ENCODE measurements around the gene LYPD6B.

Gene LYPD6B

DNA sequence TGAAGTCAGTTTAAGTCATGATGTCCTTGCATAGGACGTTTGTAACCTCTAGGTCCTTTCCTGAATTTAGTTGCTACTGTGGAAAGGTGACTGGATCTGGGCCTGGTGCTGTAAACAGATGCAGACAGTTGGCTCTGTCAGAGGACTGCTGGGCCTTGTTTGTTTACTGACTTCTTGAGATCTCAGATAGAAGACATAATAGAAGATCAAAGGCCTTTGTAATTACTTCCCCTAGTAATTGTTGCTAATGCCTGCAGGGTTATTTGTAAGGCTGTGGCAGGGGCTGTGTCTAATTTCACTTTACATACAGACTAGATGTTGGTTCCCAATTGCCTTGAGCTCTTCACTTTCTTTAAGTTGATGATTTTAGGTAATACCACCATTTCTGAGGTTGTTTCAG is 42.5 kb downstream of the LYPD6B start:
- DNase-seq, result no peak

DNA sequence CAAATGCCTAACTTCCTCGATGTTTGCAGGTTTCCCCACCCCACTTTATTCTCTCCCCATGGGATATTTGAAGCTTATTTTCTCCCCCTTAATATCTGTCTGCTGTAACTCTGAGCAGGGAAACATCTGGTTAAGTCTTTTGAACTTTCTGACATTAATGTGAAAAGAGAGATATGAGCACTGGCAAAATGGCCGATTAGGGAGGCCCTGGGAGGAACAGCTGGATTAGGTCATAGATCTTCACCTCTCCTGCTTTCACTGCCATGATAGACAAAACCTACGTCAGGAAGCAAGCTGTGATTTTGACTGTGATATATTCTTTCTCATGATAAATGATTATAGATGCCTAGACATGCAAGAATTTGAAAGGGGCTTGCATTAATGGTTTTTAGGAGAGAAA is 43.6 kb downstream of the LYPD6B start:
- DNase-seq, result no peak

DNA sequence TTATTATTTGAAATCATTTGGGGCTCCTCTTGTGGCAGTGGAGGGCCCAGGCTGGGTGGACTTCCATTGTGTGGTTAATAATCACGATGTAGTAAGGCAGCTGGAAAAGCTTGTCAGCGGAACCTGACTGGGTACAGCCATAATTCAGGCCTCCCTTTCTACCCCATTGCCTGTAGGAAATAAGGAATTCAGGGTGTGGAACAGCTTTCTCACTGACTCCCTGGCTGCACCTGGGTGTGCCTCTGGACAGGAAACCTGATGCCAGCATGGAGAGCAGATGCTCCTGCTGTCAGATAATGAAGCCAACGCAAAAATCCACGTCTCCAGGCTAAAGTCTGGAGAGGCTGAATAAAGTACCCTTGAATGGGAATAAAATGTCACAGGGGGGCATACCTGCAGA is 44.2 kb downstream of the LYPD6B start:
- DNase-seq, result peak; percentile 16

DNA sequence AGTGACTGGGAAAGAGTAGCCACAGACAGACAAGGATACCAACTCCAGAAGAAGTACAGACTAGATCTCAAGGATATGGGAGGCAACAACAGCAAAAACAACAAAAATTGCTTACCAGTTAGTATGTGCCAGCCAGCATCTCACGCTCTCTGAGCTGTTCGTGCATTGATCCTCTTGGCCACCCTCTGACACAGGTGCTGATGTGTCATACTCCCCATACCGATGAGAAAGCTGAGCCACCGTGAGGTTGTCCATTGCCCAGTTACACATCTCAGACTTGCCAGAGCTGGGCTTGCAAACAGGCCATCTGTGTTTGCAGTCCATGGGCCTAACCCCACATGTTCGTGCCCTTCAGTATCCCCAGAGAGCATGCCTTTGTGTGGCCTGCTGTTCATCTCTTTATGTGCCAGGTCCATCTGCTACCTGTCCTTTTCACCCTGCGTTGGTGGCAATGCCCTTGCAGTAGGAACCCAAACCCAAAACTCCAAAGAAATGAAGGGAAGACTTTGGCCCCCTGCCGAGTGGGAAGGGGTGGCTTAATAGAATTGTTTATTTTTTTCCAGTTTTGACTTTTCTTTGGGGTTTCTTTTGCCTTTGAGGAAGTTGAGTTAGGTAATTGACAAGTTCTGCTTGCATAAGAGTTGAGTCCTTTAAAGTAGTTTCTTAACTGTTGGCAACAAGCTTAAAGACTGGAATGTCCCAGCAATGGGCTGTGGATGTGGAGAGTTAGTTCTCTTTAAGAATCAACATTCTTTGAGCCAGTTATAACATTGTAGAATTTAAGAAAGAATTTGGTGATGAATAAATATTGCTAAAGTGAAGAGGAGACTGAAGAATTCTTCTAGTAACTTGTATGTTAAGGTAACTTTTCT is 46.7 kb downstream of the LYPD6B start:
- DNase-seq, result no peak

GRCh38 chr2:149087751-149088150 is 49.3 kb downstream of the LYPD6B start:
- no peak for DNase-seq

- no peak for DNase-seq
Measured at GRCh38 chr2:149089068-149089467, 50.6 kb downstream of the LYPD6B start.

DNA sequence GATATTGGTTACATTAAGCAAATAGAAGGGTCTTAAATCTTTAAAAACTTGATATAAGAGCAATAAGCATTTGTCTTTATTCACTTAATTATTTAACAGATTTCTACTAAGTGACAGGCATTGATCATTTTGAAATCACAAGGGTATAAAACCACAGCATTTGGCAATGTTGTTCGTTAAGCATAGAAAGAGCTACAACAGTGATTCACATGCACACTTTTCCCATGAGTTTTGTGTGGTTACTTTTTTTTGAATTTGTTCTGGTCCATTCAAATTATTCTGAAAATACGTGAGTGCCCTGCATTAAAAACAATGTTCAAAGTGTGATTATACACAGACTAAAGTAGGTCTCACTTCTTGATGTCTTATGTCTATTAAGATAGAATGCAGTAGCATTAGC is 52.2 kb downstream of the LYPD6B start:
- DNase-seq, result no peak

DNA sequence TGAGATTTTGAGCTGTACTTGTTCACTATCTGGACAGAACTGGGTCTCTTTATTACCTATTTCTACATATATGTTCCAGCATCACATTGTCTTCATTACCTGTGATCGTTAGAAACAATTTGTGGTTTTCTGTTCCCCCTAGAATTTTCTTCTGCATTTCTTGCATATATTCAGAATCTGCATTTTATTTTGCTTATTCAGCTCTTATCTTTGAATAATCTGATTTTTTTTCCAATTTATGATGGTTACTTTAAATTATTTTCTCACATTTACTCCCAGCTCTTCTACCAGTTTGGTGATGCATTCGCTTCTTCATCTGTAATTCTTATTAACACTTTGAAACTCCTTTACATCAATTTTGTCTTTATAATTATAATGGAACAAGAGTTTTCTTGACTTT is 55.1 kb downstream of the LYPD6B start:
- DNase-seq, result no peak

DNA sequence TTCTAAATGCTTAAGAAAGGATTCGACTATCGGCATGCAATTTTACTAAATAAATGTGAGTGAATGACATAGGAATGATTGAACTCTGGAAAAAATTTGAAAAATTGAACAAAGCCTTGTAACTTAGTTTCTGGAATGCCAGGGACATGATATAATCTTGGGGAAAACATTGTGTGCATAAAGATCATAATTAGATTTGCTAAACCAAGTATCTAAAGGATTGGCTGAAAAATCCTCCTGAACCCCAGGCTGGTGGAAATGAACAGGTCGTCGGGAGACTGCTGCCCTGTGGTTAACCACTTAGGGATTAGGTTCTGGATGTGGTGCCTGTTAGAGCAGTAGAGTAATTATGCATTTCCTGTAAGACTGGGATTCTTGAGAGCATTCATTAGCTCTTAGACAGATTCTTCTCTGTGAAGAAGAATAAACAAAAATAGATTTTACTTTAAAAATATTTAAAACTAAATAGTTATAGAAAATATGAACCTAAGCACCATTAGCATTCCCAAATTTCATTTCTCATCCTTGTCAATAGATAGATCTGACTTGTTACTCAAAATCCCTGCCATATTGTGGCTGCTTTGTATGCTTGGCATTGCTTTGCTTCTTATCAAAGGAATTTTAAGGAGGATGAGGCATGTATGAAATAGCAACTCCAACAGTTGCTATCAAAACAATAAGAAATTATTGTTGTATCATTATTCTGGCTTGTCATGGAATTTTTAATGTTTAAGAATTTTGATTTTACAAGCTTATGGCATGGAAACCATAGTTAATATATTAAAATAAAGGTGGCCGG is 55.9 kb downstream of the LYPD6B start:
- DNase-seq, result no peak

DNA sequence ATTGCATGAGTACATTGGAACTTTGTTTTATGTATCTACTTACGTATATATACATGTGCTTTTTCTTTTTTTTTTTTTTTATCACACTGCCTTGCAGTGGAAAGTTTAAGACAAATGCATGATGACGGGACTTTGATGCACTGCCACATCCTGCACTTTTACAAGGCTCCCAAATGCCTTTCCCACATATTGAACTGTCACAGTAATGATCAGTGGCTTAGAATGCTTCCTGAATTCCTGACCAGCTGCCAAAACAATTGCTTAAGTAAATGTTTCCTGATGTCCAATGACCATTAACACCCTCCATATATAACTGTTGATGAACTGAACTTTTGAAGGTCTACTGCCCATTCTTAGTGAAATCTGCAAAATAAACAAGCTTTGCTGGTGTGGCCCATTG is 60.2 kb downstream of the LYPD6B start:
- no peak for DNase-seq

- DNase-seq, result no peak
Measured at GRCh38 chr2:149099298-149099697, 60.8 kb downstream of the LYPD6B start.

DNA sequence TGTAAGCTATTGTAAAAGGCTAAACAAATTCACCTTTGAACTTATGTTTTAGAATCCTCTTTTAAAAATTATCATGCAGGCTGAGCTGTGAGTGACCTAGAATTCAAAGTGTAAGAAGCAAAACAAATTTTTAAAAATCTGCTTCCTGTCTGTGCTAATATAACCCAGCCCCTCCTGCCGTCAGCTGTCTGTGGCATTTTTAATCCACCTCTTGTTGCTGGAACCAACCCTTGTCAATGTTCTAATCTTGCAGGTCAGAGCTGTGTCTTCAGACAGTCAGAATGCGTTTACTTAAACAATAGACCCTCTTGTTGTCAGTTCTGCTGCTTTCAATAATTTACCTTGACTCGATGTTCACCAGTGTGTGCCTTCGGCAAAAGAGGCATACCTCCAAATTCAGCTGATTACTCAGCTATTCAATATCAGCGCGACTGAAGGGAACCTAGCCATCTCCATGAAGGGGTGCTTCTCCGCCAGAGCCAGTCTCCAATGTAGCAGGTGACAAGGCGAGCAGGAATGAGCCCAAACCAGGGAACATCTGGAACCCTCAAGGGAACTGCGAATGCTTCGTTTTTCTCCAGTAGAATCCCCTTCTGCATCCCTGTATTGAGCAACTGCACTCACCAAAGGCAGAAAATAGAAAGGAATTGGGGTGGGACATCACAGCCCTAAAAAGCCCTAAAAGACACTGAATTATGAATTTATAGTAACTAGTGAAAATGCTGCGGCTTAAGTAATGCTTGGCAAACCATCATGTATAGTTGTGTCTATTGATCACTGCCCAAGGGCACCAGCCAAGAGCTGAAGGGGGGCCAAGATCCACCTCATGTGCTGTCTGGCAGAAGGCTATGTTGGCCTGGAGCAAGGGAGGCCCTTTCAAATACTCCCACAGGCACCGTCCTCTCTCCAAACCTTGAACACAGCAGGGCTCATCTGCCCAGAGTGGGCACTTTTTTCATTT is 62.5 kb downstream of the LYPD6B start:
- DNase-seq, result no peak

DNA sequence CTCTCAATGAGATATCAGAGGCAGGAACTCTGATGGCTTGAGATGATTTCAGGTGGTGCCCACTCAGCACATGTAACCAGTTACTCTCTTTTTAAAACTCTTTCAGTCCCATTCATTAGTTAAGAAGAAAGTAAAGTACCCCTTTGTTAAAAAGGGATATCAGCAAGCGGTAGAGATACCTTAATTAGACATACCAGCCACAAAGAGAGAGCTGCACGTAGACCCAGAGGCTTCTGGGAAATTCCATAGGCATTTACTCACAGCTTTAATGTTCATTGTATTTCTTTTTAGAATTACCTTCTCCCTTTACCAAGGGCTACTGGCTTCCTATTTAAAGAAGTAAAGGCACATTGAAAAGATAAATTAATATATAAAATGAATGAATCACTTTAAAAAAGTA is 63.3 kb downstream of the LYPD6B start:
- DNase-seq, result no peak

- DNase-seq, result no peak
Measured at GRCh38 chr2:149103081-149103620, 64.7 kb downstream of the LYPD6B start.

DNA sequence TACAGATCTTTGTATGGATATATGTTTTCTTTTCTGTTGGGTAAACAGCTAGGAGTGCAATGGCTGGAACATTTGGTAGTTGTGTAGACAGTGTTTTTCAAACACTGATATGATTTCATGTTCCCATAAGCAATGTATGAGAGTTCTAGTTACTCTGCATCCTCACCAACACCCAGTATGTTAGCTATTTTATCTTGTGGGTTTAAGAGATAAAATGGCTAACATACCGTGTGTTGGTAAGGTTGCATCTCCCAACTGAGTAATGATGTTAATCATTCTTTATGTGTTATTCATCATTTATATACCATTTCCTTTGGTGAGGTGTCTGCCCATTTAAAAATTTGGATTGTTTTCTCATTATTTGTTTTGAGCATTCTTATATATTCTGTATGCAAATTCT is 65.7 kb downstream of the LYPD6B start:
- DNase-seq, result no peak

- DNase-seq, result no peak
Measured at GRCh38 chr2:149112068-149112467, 73.6 kb downstream of the LYPD6B start.

DNA sequence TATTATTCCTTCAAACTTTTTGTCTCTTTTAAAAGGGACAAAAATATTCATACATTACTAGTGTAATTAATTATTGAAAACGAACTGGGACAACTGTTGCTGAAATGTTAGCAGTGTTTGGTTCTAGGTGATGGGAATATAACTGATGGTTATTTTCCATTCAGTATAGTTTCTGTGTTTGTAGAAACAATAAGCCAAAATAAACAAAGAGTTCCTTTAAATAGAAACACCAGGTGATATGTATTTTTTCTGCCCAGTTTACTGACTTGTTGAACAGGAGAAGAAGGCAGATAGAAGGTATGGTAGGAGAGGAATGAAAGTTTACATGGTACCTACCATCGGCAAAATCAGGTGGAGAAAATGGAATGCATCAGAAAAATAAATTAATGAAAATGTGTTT is 74.2 kb downstream of the LYPD6B start:
- DNase-seq, result no peak

- DNase-seq, result no peak
Measured at GRCh38 chr2:149115781-149116180, 77.3 kb downstream of the LYPD6B start.

DNA sequence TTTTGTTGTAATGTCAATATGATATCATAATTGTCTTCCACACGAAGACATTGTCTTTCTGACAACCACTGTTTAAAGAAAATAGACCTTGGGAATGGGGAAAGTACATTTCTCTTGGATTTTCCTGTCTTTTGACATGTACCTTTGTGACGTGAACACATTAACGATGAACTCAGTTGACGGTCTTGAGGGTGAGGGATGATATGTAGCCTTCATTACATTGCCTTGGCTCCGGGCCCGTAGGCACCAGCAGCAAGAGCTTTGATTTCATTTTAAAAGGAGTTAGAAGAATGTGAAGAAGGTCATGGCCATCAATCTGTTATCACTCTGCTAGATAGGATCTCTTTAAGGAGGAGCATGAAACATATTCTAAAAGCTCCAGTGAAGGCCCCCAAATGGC is 80.9 kb downstream of the LYPD6B start:
- no peak for DNase-seq

GRCh38 chr2:149122516-149122915 is 84.0 kb downstream of the LYPD6B start:
- no peak for DNase-seq

GRCh38 chr2:149125031-149125725 is 86.7 kb downstream of the LYPD6B start:
- no peak for DNase-seq

DNA sequence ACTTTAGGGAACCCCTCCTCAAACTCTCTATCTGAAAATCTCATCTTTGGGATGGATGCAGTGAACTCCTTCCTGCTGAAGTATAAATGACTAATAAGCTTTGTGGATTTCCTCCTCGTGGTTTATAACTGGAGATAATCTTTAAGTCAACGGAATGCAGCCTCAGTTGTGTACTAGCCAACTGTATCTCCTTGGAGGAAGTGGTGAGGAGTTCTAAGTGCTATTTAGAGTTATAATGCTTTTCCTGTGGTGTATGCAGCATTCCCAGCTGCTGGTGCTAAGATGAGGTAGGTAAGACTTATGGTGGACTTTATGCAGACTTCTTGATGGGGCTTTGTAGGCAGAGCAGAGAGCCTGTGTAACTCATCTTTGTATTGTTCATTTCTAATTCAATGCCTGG is 90.9 kb downstream of the LYPD6B start:
- no peak for DNase-seq

Measured in NCI-H187 treated with DMSO at 0.1 percent for 48 hours (cell line).